ENCODE measurements around the gene SLC25A43.
"Not testable (repeated sequence)": the region's sequence is repeated elsewhere in the genome, so short reads cannot be mapped to it uniquely, and the experiment has no call there.

The SLC25A43 gene

GRCh38 chrX:119468551-119469312, 69.6 kb downstream of the SLC25A43 start:
- DNase-seq: peak; percentile 69

GRCh38 chrX:119469313-119469635, 70.1 kb downstream of the SLC25A43 start:
- DNase-seq: no peak

- no peak for DNase-seq
These were observed 75.7 kb downstream of the SLC25A43 start for GRCh38 chrX:119474615-119475388.

- no peak for DNase-seq
These were observed 76.4 kb downstream of the SLC25A43 start for GRCh38 chrX:119475389-119476101.

- peak; percentile 1 for DNase-seq
These were observed 78.7 kb downstream of the SLC25A43 start for GRCh38 chrX:119477812-119478232.

GRCh38 chrX:119478504-119478903, 79.4 kb downstream of the SLC25A43 start:
- DNase-seq: peak; percentile 7

GRCh38 chrX:119479845-119480244, 80.7 kb downstream of the SLC25A43 start:
- peak; percentile 58 for DNase-seq

- no peak for DNase-seq
These were observed 82.2 kb downstream of the SLC25A43 start for GRCh38 chrX:119481323-119481801.

- DNase-seq: no peak
These were observed 82.9 kb downstream of the SLC25A43 start for GRCh38 chrX:119482041-119482440.

- DNase-seq: peak; percentile 48
These were observed 83.6 kb downstream of the SLC25A43 start for GRCh38 chrX:119482481-119483480.

- no peak for DNase-seq
These were observed 87.6 kb downstream of the SLC25A43 start for GRCh38 chrX:119486745-119487144.

GRCh38 chrX:119487766-119488165, 88.6 kb downstream of the SLC25A43 start:
- not testable (repeated sequence) for DNase-seq

- DNase-seq: peak; percentile 39
These were observed 89.6 kb downstream of the SLC25A43 start for GRCh38 chrX:119488749-119489148.

GRCh38 chrX:119489212-119490074, 90.3 kb downstream of the SLC25A43 start:
- DNase-seq: no peak

- no peak for DNase-seq
These were observed 93.3 kb downstream of the SLC25A43 start for GRCh38 chrX:119492463-119492862.

- not testable (repeated sequence) for DNase-seq
These were observed 94.8 kb downstream of the SLC25A43 start for GRCh38 chrX:119493851-119494495.

GRCh38 chrX:119495734-119496726, 96.9 kb downstream of the SLC25A43 start:
- DNase-seq: no peak

GRCh38 chrX:119497185-119497584, 98.0 kb downstream of the SLC25A43 start:
- DNase-seq: no peak

Data from NCI-H2171 treated with DMSO at 0.1 percent for 48 hours (cell line).